Measurements from ENCODE around the gene KDM5B. TPM values are rescaled to one million over a fixed set of nuclear protein-coding genes. Genes with fewer than 3 reads are reported as not detected.

The KDM5B gene
- total and polyA plus RNA-seq, 9 of the 15 experiments (the other 6 are each of a cell fraction or from before 2014, with no cell fraction given): 15.4 to 90.6 (median 57.1) TPM

DNA sequence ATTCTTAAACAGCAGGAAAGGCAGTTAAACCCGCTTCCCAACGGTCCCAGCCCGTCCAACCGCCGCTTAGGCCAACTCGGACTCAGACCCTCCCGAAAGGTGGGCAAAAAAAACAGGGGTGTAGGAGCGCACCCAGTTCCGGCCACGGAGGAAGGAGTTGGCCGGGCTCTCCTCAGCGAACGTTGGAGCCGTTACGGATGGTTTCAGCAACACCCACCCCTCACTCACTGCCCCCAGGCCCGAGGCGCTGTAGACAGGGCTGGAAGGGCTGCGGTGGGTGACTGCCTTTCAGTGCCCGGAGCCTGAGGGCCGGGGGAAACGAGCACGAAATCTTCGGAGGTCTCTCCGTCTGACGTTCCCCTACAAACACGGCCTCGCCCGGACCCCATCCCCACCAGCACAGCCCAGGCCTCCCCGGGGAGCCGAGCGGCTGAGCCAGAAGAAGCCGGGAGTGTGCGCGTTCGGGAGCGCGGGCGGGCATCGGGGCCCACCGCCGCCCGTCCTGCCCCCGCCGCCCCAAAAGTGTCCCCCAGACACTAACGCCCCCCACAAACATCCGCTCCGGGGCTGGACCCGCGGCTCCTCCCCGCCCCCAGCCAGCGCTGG is 1.3 kb downstream of the KDM5B start (continued):
- 0 out of 2 replicates have a peak, but pooled peaks have one; percentile 65 for TF ChIP-seq ZNF583 (CRISPR knock-in tag; IDR thresholded peaks at IDR 0.05)

DNA sequence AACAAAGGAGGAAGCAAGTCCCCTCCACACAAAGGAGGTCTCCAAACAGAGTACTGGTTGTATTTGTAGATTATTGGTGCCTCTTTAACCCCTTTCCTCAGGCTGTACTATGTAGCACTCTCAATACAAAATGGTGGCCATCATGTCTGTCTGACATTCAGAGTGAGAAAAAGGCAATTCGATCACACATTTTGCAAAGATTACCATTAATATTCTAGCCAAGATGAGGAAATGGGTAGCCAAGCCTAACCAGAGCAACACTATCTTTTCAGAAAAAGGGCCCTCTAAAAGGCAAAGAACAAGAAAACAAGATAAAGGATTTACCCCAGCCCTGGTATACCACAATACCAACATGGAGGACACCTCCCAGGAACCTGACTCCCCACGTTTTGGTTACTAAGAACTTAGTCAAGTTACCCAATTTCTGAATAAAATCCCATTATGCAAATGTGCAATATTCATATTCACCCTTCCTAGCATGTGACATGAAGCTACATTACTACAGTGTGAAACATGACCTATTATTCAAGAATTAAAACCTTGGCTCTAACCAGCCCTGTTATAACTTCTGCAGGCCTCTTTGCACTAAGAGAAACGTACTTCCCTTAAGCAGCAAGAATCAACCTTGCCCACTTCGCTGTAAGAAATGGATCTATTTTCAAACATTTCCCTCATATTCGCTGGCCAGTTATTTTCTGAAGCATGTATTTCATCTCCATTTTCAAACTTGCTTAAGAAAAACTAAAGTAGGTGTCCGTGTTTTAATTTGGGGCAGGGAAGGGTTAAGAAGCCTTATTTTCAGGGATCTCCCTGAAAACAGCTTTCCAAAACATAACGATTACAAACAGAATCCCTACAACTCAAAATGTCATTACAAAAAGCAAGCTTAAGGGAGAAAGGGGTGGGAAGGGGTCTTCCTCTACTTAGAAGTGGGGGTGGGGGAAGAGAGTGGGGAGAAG is 2.1 kb downstream of the KDM5B start:
- ChIA-PET POLR2A (interaction anchor here (0.6 to 2.0 kb wide), 3 partner anchors 10 to 67 kb away, joined by 3 to 11 read pairs (median 8); no protein-coding TSS in a partner anchor), CTCF (ENCODE audit: low intra/inter-chr PET ratio) (no interaction called here)
- H3K4me1 ChIP-seq (replicated peaks in 1 of 2; ENCODE audit: control insufficient read depth in 2 of 2, insufficient read depth in 2 of 2, low read length in 2 of 2): peaks cover 35 to 42% of the 10 kb centered on the region in 2 experiments
- H3K79me2 ChIP-seq (ENCODE audit: control insufficient read depth, insufficient read depth, low read length): peaks cover 74% of the 10 kb centered on the region
- no peaks in the 10 kb centered on the region; the same call in 1 of the 2 replicates for H4K20me1 ChIP-seq (replicated peaks; ENCODE audit: control insufficient read depth, insufficient read depth, low read length)
- no peaks in the 10 kb centered on the region for H3K9me1 ChIP-seq (ENCODE audit: control insufficient read depth, insufficient read depth, low read length)
- H3K36me3 ChIP-seq (ENCODE audit: control insufficient read depth, insufficient read depth, low read length): no peaks in the 10 kb centered on the region
- H3K9me3 ChIP-seq (replicated peaks; ENCODE audit: control insufficient read depth, insufficient read depth, low read depth, low read length): no peaks in the 10 kb centered on the region
- in situ Hi-C loops (cut with MboI): no loop called here
- BruUV-seq (replicated peaks): TSS peak; percentile 45
- peak overlapping the region; percentile 90 for H3K27ac ChIP-seq (ENCODE audit: extremely low read depth, low read depth, low read length)
- H3K9ac ChIP-seq (ENCODE audit: insufficient read depth in 1 of 2, low read depth in 2 of 2, low read length in 2 of 2): peak overlapping the region; percentile 92 to 96
- H2AFZ ChIP-seq (ENCODE audit: low read depth, low read length): peak overlapping the region; percentile 60
- peak overlapping the region; percentile 83 for H3K4me3 ChIP-seq
- WGBS (ENCODE audit: insufficient coverage, low coverage, missing lambda C conversion rate): under 1% methylated on average over 7 of the region's 7 CpGs
- peak; percentile 72 for FAIRE-seq
- H3K4me2 ChIP-seq (ENCODE audit: insufficient read depth, low read length): peak overlapping the region; percentile 91
- no peaks in the 10 kb centered on the region for H3K27me3 ChIP-seq (ENCODE audit: control insufficient read depth in 2 of 2, insufficient read depth in 2 of 2, low read length in 2 of 2)
- ATAC-seq: peak; percentile 20
- intact Hi-C loops (cut with micrococcal nuclease): loop anchor here (2.0 to 10.0 kb wide), 2 partner anchors 83 to 651 kb away; partner anchors contain the start of gene RABIF
- DNase-seq (ENCODE audit: extremely low read depth in 1 of 4, low spot score in 3 of 4): peak in 2 of 4 experiments; percentile 56 to 59
- no peak for TF ChIP-seq ILF3 (IDR thresholded peaks at IDR 0.05; ENCODE audit: borderline replicate concordance)
- TF ChIP-seq KDM5B (IDR thresholded peaks at IDR 0.05; ENCODE audit: insufficient replicate concordance, low read depth, low read length): peak; percentile 37
- TF ChIP-seq, protein P1, sequence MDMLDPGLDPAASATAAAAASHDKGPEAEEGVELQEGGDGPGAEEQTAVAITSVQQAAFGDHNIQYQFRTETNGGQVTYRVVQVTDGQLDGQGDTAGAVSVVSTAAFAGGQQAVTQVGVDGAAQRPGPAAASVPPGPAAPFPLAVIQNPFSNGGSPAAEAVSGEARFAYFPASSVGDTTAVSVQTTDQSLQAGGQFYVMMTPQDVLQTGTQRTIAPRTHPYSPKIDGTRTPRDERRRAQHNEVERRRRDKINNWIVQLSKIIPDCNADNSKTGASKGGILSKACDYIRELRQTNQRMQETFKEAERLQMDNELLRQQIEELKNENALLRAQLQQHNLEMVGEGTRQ (CRISPR knock-in tag; IDR thresholded peaks at IDR 0.05): no peak
- TF ChIP-seq PYGO2 (tag; IDR thresholded peaks at IDR 0.05): peak; percentile 84
- TF ChIP-seq, protein P2, sequence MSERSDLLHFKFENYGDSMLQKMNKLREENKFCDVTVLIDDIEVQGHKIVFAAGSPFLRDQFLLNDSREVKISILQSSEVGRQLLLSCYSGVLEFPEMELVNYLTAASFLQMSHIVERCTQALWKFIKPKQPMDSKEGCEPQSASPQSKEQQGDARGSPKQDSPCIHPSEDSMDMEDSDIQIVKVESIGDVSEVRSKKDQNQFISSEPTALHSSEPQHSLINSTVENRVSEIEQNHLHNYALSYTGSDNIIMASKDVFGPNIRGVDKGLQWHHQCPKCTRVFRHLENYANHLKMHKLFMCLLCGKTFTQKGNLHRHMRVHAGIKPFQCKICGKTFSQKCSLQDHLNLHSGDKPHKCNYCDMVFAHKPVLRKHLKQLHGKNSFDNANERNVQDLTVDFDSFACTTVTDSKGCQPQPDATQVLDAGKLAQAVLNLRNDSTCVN (CRISPR knock-in tag; IDR thresholded peaks at IDR 0.05): 0 out of 2 replicates have a peak, but pooled peaks have one; percentile 22
- no peak for TF ChIP-seq NUFIP1 (IDR thresholded peaks at IDR 0.05; ENCODE audit: partially characterized antibody)
- no peak for TF ChIP-seq E2F1 (CRISPR knock-in tag; IDR thresholded peaks at IDR 0.05)
- TF ChIP-seq MCM5 (IDR thresholded peaks at IDR 0.05; ENCODE audit: low read depth): no peak
- TF ChIP-seq, protein P3, sequence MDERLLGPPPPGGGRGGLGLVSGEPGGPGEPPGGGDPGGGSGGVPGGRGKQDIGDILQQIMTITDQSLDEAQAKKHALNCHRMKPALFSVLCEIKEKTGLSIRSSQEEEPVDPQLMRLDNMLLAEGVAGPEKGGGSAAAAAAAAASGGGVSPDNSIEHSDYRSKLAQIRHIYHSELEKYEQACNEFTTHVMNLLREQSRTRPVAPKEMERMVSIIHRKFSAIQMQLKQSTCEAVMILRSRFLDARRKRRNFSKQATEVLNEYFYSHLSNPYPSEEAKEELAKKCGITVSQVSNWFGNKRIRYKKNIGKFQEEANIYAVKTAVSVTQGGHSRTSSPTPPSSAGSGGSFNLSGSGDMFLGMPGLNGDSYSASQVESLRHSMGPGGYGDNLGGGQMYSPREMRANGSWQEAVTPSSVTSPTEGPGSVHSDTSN (CRISPR knock-in tag; IDR thresholded peaks at IDR 0.05; ENCODE audit: low read depth): no peak
- TF ChIP-seq, protein P3 (tag; conservative IDR thresholded peaks at IDR 0.05; ENCODE audit: low read depth): peak; percentile 59
- no peak for TF ChIP-seq ZNF431 (CRISPR knock-in tag; IDR thresholded peaks at IDR 0.05)

Data from K562 (cell line).